ENCODE results near the gene MTARC1.

MTARC1 gene

DNA sequence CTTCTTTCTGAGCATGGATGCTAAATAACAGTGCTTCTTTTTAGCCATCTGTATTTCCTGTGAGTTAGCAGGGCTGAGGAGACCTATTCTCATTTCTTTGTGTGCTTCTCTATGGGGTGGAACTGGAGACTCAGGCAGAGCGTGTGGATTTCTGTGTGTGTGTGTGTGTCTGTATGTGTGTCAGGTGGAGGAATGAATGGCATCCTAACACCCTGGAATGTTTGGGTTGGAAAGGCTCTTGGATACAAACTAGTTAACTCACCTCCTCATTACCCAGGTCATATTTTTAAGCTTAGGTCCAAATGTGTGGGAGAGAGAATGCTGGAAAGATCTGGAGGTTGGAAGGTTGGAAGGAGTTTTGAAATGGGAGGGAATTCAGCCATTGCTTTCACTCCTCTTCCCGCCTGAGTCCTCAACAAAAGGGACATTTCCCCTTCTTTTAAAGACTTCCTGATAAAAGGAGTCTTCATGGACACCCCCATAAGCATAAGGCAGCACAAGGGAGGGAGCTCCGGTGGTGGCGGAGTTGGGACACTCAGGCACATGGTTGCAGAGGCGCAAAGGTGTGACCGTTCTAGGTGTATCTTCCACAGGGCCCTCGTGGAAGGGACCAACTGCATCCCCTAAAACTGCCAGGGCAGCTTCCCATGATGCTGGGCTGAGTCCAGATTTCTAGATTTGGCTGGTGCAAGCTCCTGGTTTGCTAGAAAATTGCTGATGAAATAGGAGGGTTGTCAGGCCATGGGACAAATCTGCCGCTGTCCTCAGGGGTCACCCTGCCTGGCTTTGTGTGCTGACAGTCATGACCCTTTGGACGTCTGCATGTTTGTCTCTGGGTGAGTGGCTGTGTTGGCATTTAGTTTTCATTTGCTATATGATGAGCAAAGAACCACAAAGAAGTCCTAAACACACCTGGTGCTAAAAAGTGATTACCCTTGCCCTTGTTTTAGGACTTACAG lies 37.6 kb downstream of the MTARC1 start:
- no peak overlapping the region for H3K27ac ChIP-seq
- TF ChIP-seq, protein P1, sequence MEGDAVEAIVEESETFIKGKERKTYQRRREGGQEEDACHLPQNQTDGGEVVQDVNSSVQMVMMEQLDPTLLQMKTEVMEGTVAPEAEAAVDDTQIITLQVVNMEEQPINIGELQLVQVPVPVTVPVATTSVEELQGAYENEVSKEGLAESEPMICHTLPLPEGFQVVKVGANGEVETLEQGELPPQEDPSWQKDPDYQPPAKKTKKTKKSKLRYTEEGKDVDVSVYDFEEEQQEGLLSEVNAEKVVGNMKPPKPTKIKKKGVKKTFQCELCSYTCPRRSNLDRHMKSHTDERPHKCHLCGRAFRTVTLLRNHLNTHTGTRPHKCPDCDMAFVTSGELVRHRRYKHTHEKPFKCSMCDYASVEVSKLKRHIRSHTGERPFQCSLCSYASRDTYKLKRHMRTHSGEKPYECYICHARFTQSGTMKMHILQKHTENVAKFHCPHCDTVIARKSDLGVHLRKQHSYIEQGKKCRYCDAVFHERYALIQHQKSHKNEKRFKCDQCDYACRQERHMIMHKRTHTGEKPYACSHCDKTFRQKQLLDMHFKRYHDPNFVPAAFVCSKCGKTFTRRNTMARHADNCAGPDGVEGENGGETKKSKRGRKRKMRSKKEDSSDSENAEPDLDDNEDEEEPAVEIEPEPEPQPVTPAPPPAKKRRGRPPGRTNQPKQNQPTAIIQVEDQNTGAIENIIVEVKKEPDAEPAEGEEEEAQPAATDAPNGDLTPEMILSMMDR (conservative IDR thresholded peaks at IDR 0.05): no peak
- TF ChIP-seq ZFX (IDR thresholded peaks at IDR 0.05): no peak

DNA sequence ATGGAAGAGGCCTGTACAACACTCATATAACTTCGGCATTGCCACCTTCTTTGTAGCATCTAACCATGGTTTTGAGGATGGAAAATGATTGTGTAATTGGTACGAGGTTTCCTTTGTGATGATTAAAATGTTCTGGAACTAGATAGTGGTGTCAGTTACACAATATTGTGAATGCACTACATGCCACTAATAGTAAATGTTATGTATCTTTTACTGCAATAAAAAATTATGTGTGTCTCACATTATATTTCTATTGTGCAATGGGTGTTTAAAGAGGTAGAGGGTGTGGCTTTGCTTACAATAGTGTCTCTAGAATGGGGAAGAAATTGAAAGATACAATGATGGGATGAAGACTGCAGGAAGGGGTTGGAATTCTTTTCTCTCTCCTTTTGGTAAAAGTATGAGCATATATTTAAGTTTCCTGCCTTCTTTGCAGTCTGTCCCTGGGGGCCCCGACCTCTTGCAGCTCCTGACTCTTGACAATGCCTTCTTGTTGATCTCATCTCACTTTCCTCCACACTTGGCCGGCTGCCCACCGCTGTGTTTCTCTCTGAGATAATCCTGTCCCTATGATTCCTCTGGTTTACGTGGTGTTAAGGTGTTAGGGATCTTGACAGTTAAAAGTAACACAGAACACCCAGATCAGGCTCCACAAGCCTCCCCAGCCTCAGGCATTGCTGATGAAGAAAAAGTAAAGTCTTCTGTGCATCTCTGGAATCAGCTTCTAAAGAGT lies 39.3 kb downstream of the MTARC1 start:
- H3K27ac ChIP-seq: no peak overlapping the region
- TF ChIP-seq, protein P1 (conservative IDR thresholded peaks at IDR 0.05): no peak
- no peak for TF ChIP-seq ZFX (IDR thresholded peaks at IDR 0.05)

GRCh38 chr1:220826729-220827128 lies 40.0 kb downstream of the MTARC1 start:
- TF ChIP-seq, protein P1 (conservative IDR thresholded peaks at IDR 0.05): no peak
- no peak for TF ChIP-seq ZFX (IDR thresholded peaks at IDR 0.05)
- no peak overlapping the region for H3K27ac ChIP-seq

- no peak for TF ChIP-seq ZFX (IDR thresholded peaks at IDR 0.05)
- TF ChIP-seq, protein P1 (conservative IDR thresholded peaks at IDR 0.05): no peak
These were observed 40.9 kb downstream of the MTARC1 start for GRCh38 chr1:220827445-220828178.

GRCh38 chr1:220828179-220828490 lies 41.4 kb downstream of the MTARC1 start:
- TF ChIP-seq, protein P1 (conservative IDR thresholded peaks at IDR 0.05): no peak
- TF ChIP-seq ZFX (IDR thresholded peaks at IDR 0.05): no peak
- no peak overlapping the region for H3K27ac ChIP-seq

More at GRCh38 chr1:220827445-220828178, 40.9 kb downstream of the MTARC1 start:
- no peak overlapping the region for H3K27ac ChIP-seq

DNA sequence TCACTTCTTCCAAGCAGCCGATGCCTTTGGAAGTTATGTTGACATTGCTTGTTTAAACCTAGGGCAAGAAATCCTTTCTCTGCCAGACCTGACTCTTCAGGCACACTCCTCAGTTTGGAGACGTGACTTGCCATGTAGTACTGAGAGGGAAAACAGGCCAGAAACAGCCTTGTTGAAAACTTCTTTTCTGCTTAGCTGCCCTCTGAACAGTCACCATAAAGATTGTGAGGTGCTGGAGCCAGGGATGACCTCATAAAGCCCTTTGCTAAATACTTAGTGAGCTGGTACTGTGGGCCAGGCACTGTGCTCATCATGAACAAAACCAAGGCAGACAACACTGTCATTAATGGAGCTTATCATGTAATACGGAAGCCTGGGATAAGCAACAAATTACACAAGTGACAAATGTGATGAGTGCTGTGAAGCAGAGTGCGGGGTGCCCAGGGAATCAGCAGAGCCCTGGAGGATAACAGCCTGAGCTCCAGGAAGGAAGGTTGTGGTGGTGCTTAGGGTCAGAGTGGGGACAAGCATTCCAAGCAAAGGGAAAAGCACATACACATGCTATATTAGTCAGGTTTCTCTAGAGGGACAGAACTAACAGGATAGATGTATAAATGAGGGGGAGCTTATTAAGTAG lies 42.4 kb downstream of the MTARC1 start:
- no peak overlapping the region for H3K27ac ChIP-seq
- no peak for TF ChIP-seq ZFX (IDR thresholded peaks at IDR 0.05)
- TF ChIP-seq, protein P1 (conservative IDR thresholded peaks at IDR 0.05): no peak
